Measurements from ENCODE around the gene TBCA. TPM values are rescaled to one million over a fixed set of nuclear protein-coding genes. Genes with fewer than 3 reads are reported as not detected.

The TBCA gene
- total RNA-seq, 1 experiment from 2014 or later, result 317 TPM

DNA sequence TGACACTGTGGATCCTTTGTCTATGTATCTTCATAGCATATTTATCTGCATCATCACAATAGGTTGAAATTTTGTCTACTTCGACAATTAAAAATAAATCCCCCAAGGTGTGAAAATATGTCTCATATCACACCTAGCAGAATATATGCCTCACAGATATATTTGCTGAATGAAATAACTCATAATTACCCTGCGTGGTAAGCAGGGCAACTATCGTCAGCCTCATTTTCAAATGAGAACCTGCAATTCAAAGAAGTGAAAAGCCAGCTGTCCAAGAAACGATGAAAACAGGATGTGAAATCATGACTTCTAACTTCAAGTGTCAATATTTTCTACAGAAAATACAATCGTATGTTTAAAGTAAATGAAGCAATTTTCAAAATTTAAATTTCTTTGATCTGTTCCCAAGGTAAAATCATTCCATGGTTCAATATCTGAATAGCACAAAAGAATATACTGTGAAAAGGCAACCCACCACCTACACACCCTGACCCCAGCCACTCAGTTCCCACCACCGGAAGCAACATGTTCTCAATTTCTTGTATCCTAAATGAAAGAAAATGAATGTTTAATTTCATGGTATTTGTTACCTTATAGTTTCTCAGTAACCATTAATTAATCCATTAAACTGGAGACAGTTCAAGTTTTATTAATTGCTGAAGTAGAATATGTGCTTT is 57.1 kb downstream of the TBCA start:
- POLR2A ChIA-PET, result no interaction called here
- BruUV-seq (replicated peaks), result no TSS peak

More for the DNA sequence above, 57.1 kb downstream of the TBCA start:
- peaks cover 98% of the 10 kb centered on the region for H3K79me2 ChIP-seq (ENCODE audit: insufficient read depth, low read length)
- intact Hi-C loops (cut with micrococcal nuclease), result no loop called here
- H3K36me3 ChIP-seq (ENCODE audit: control insufficient read depth in 1 of 2, insufficient read depth in 2 of 2, low read length in 2 of 2), result peaks cover 0 to 3% of the 10 kb centered on the region in 2 experiments; a peak in 1 of 4 replicates
- H3K4me2 ChIP-seq (ENCODE audit: low read length), result no peak overlapping the region
- no peaks in the 10 kb centered on the region for H3K4me1 ChIP-seq (ENCODE audit: control insufficient read depth in 1 of 2, insufficient read depth in 2 of 2, low read length in 2 of 2)
- H2AFZ ChIP-seq (ENCODE audit: low read depth, low read length, poor library complexity, severe bottlenecking), result no peak overlapping the region
- peaks cover 23% of the 10 kb centered on the region; the same call in 1 of the 2 replicates for H4K20me1 ChIP-seq (ENCODE audit: insufficient read depth)
- no peak for TF ChIP-seq EZH2phosphoT487 (IDR thresholded peaks at IDR 0.05; ENCODE audit: borderline replicate concordance)
- no peak for TF ChIP-seq YY1 (IDR thresholded peaks at IDR 0.05; ENCODE audit: extremely low read depth, insufficient replicate concordance, low read depth, low read length)
- TF ChIP-seq SIN3A (IDR thresholded peaks at IDR 0.05; ENCODE audit: low read depth), result no peak
- TF ChIP-seq, protein P1, sequence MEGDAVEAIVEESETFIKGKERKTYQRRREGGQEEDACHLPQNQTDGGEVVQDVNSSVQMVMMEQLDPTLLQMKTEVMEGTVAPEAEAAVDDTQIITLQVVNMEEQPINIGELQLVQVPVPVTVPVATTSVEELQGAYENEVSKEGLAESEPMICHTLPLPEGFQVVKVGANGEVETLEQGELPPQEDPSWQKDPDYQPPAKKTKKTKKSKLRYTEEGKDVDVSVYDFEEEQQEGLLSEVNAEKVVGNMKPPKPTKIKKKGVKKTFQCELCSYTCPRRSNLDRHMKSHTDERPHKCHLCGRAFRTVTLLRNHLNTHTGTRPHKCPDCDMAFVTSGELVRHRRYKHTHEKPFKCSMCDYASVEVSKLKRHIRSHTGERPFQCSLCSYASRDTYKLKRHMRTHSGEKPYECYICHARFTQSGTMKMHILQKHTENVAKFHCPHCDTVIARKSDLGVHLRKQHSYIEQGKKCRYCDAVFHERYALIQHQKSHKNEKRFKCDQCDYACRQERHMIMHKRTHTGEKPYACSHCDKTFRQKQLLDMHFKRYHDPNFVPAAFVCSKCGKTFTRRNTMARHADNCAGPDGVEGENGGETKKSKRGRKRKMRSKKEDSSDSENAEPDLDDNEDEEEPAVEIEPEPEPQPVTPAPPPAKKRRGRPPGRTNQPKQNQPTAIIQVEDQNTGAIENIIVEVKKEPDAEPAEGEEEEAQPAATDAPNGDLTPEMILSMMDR (IDR thresholded peaks at IDR 0.05 in 2 of 3, conservative IDR thresholded peaks at IDR 0.05 in 1 of 3; ENCODE audit: borderline replicate concordance in 1 of 3, insufficient read depth in 1 of 3, low read depth in 2 of 3, low read length in 2 of 3), result no peak
- TF ChIP-seq POLR2AphosphoS5 (IDR thresholded peaks at IDR 0.05; ENCODE audit: low read depth, low read length), result no peak
- no peak for TF ChIP-seq ZFX (IDR thresholded peaks at IDR 0.05)
- TF ChIP-seq SRF (IDR thresholded peaks at IDR 0.05; ENCODE audit: low read depth), result no peak
- TF ChIP-seq RAD21 (IDR thresholded peaks at IDR 0.05; ENCODE audit: low read depth), result no peak
- no peak for TF ChIP-seq JUND (IDR thresholded peaks at IDR 0.05)
- no peak for TF ChIP-seq ELF1 (IDR thresholded peaks at IDR 0.05; ENCODE audit: borderline replicate concordance, low read depth)
- TF ChIP-seq, protein P2, sequence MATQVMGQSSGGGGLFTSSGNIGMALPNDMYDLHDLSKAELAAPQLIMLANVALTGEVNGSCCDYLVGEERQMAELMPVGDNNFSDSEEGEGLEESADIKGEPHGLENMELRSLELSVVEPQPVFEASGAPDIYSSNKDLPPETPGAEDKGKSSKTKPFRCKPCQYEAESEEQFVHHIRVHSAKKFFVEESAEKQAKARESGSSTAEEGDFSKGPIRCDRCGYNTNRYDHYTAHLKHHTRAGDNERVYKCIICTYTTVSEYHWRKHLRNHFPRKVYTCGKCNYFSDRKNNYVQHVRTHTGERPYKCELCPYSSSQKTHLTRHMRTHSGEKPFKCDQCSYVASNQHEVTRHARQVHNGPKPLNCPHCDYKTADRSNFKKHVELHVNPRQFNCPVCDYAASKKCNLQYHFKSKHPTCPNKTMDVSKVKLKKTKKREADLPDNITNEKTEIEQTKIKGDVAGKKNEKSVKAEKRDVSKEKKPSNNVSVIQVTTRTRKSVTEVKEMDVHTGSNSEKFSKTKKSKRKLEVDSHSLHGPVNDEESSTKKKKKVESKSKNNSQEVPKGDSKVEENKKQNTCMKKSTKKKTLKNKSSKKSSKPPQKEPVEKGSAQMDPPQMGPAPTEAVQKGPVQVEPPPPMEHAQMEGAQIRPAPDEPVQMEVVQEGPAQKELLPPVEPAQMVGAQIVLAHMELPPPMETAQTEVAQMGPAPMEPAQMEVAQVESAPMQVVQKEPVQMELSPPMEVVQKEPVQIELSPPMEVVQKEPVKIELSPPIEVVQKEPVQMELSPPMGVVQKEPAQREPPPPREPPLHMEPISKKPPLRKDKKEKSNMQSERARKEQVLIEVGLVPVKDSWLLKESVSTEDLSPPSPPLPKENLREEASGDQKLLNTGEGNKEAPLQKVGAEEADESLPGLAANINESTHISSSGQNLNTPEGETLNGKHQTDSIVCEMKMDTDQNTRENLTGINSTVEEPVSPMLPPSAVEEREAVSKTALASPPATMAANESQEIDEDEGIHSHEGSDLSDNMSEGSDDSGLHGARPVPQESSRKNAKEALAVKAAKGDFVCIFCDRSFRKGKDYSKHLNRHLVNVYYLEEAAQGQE (IDR thresholded peaks at IDR 0.05; ENCODE audit: low read depth), result no peak
- H3K9me3 ChIP-seq (ENCODE audit: control insufficient read depth in 1 of 2, insufficient read depth in 1 of 2, low read depth in 1 of 2, low read length in 2 of 2), result no peaks in the 10 kb centered on the region
- ATAC-seq, result no peak
- CTCF ChIA-PET, result no interaction called here
- H3K9me2 ChIP-seq (ENCODE audit: insufficient read depth), result no peaks in the 10 kb centered on the region; the same call in 1 of the 2 replicates
- H3K4me3 ChIP-seq (replicated peaks in 1 of 2; ENCODE audit: low read depth in 1 of 2, low read length in 2 of 2), result no peak overlapping the region
- DNase-seq (ENCODE audit: low read depth, low spot score), result no peak
- RAD21 ChIA-PET (ENCODE audit: low non-redundant PET in 1 of 2, low total read pairs in 2 of 2, uncharacterized antibody in 2 of 2, unreplicated experiment in 2 of 2), result no interaction called here
- H3K9ac ChIP-seq (ENCODE audit: low read length), result no peak overlapping the region
- no peak overlapping the region for H3K27ac ChIP-seq (ENCODE audit: low read depth, low read length)
- H3K27me3 ChIP-seq (ENCODE audit: insufficient read depth, low read length), result no peaks in the 10 kb centered on the region

All from HCT116 (cell line).